Suprapubic skin (tissue), 2 donors: ENCODE measurements around the gene PRKACA.

Experiments
- EP300 ChIP-seq: sonication (generic); formaldehyde crosslinking; IDR thresholded peaks from one replicate; pipeline ENCODE4 v1.6.1; 2017; ENCODE audit warnings: antibody characterized with exemption
- POLR2A ChIP-seq, 2 donors: fragments of 450-650 bp; IDR thresholded peaks; one replicate each; pipeline ENCODE4 v1.6.1; 2017; ENCODE audit warnings: antibody characterized with exemption in 2 of 2, mild to moderate bottlenecking in 2 of 2, moderate library complexity in 2 of 2

GRCh38 chr19:14080887-14081796 lies 36.4 kb downstream of the PRKACA start:
- peak in 1 of 2 donors; percentile 31 for TF ChIP-seq POLR2A (IDR thresholded peaks at IDR 0.05)
- TF ChIP-seq EP300 = no peak
